Measurements from ENCODE around the gene BCAR1. TPM values are rescaled to one million over a fixed set of nuclear protein-coding genes. Genes with fewer than 3 reads are reported as not detected.
A peak's percentile ranks its signal among the peaks of the same experiment; 100 is the strongest.

The BCAR1 gene
- total RNA-seq, 1 donor = 75.3 TPM

DNA sequence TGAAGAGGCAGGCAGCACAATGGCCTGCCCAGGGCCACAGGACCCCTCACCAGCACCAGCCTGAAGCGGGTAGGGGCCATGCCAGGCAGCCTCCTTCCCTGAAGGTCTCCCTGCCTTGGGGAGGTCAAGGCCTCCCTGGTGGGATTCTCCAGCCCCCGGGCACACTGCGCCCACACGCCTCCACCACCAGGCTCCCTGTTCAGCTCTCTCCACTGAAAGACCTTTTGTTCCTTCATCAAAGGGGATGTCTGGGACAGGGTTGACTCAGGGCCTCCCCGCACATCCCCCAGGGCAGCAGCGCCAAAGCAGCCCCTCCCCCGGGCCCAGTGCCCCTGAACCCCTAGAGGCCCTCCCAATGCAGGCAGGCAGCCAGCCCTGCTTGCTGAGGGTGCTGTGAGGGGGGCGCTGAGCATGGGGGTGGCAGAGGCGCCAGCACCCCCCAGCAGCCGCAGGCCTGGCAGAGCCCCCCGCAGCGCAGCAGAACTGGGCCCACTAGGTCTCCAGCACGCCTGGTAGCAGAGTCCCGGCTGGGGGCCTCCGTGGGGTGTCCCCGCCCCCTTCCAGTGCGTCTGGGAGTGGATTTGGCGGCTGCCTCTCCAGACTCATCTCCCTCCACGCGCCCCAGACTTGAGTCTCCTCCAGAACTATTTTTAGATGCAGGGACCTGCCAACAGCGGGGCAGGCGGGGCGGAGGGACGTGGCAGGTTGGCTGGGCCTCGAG is 13.1 kb downstream of the BCAR1 start:
- Histone ChIP-seq H3K36me3 (ENCODE audit: insufficient read depth, low read length) (peaks cover 82% of the 10 kb centered on the region), H3K9me3 (ENCODE audit: low read depth, low read length) (no peaks in the 10 kb centered on the region), H2AFZ (ENCODE audit: low read length) (no peak overlapping the region), H4K20me1 (ENCODE audit: insufficient read depth, low read length) (peaks cover 56% of the 10 kb centered on the region), H3K27me3 (ENCODE audit: insufficient read depth, low read length) (no peaks in the 10 kb centered on the region), H3K4me2 (ENCODE audit: insufficient read depth, low read length) (peak overlapping the region; percentile 40), H3K4me3 (ENCODE audit: insufficient read depth, low read length) (peak overlapping the region; percentile 30), H3K27ac (ENCODE audit: low read depth, low read length) (peak overlapping the region; percentile 98), H3K4me1 (ENCODE audit: insufficient read depth, low read length) (peaks cover 25% of the 10 kb centered on the region), H3K79me2 (ENCODE audit: insufficient read depth, low read length) (peaks cover 100% of the 10 kb centered on the region)
- peak; percentile 99 for DNase-seq (ENCODE audit: insufficient read length, low spot score, missing footprints)
- TF ChIP-seq, protein P1, sequence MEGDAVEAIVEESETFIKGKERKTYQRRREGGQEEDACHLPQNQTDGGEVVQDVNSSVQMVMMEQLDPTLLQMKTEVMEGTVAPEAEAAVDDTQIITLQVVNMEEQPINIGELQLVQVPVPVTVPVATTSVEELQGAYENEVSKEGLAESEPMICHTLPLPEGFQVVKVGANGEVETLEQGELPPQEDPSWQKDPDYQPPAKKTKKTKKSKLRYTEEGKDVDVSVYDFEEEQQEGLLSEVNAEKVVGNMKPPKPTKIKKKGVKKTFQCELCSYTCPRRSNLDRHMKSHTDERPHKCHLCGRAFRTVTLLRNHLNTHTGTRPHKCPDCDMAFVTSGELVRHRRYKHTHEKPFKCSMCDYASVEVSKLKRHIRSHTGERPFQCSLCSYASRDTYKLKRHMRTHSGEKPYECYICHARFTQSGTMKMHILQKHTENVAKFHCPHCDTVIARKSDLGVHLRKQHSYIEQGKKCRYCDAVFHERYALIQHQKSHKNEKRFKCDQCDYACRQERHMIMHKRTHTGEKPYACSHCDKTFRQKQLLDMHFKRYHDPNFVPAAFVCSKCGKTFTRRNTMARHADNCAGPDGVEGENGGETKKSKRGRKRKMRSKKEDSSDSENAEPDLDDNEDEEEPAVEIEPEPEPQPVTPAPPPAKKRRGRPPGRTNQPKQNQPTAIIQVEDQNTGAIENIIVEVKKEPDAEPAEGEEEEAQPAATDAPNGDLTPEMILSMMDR (IDR thresholded peaks at IDR 0.05; ENCODE audit: extremely low read depth, low read depth, low read length) = no peak

GRCh38 chr16:75237398-75238131 is 13.9 kb downstream of the BCAR1 start:
- H4K20me1 ChIP-seq (ENCODE audit: insufficient read depth, low read length) = peaks cover 58% of the 10 kb centered on the region
- H3K27me3 ChIP-seq (ENCODE audit: insufficient read depth, low read length) = no peaks in the 10 kb centered on the region
- DNase-seq (ENCODE audit: insufficient read length, low spot score, missing footprints) = no peak
- peaks cover 100% of the 10 kb centered on the region for H3K79me2 ChIP-seq (ENCODE audit: insufficient read depth, low read length)
- H3K4me3 ChIP-seq (ENCODE audit: insufficient read depth, low read length) = no peak overlapping the region
- H3K9me3 ChIP-seq (ENCODE audit: low read depth, low read length) = no peaks in the 10 kb centered on the region
- TF ChIP-seq, protein P1 (IDR thresholded peaks at IDR 0.05; ENCODE audit: extremely low read depth, low read depth, low read length) = no peak
- no peak overlapping the region for H2AFZ ChIP-seq (ENCODE audit: low read length)
- peak overlapping the region; percentile 98 for H3K27ac ChIP-seq (ENCODE audit: low read depth, low read length)
- no peak overlapping the region for H3K4me2 ChIP-seq (ENCODE audit: insufficient read depth, low read length)
- H3K4me1 ChIP-seq (ENCODE audit: insufficient read depth, low read length) = peaks cover 24% of the 10 kb centered on the region
- H3K36me3 ChIP-seq (ENCODE audit: insufficient read depth, low read length) = peaks cover 83% of the 10 kb centered on the region

GRCh38 chr16:75236736-75237397 is 14.6 kb downstream of the BCAR1 start:
- H3K4me1 ChIP-seq (ENCODE audit: insufficient read depth, low read length) = peaks cover 24% of the 10 kb centered on the region
- no peak overlapping the region for H3K4me2 ChIP-seq (ENCODE audit: insufficient read depth, low read length)
- peaks cover 97% of the 10 kb centered on the region for H3K79me2 ChIP-seq (ENCODE audit: insufficient read depth, low read length)
- H3K36me3 ChIP-seq (ENCODE audit: insufficient read depth, low read length) = peaks cover 80% of the 10 kb centered on the region
- no peak overlapping the region for H3K27ac ChIP-seq (ENCODE audit: low read depth, low read length)
- no peaks in the 10 kb centered on the region for H3K9me3 ChIP-seq (ENCODE audit: low read depth, low read length)
- H4K20me1 ChIP-seq (ENCODE audit: insufficient read depth, low read length) = peaks cover 58% of the 10 kb centered on the region
- TF ChIP-seq, protein P1 (IDR thresholded peaks at IDR 0.05; ENCODE audit: extremely low read depth, low read depth, low read length) = no peak
- no peak for DNase-seq (ENCODE audit: insufficient read length, low spot score, missing footprints)
- no peaks in the 10 kb centered on the region for H3K27me3 ChIP-seq (ENCODE audit: insufficient read depth, low read length)
- no peak overlapping the region for H3K4me3 ChIP-seq (ENCODE audit: insufficient read depth, low read length)
- H2AFZ ChIP-seq (ENCODE audit: low read length) = no peak overlapping the region

DNA sequence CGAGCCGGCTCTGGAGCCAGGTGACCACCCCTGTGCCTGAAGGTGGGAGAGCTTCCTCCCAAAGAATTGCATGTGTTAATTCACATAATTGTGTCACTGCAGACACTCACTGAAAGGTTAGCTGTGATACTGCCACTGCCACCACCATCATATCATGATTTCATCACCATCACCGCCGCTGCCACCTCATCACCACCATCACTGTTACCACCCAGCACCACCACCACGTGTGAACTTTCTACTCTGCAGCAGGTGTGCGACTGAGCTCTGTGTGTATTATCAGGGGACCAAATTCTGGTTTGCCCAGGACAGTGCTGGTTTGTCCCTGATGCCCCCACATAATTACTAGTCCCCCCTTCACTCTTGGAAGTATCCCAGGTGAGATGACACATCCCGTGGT is 15.2 kb downstream of the BCAR1 start:
- Histone ChIP-seq H2AFZ (ENCODE audit: low read length) (no peak overlapping the region), H3K4me2 (ENCODE audit: insufficient read depth, low read length) (no peak overlapping the region), H3K9me3 (ENCODE audit: low read depth, low read length) (no peaks in the 10 kb centered on the region), H3K36me3 (ENCODE audit: insufficient read depth, low read length) (peaks cover 80% of the 10 kb centered on the region), H4K20me1 (ENCODE audit: insufficient read depth, low read length) (peaks cover 58% of the 10 kb centered on the region), H3K4me1 (ENCODE audit: insufficient read depth, low read length) (peaks cover 24% of the 10 kb centered on the region), H3K27me3 (ENCODE audit: insufficient read depth, low read length) (no peaks in the 10 kb centered on the region), H3K27ac (ENCODE audit: low read depth, low read length) (peak overlapping the region; percentile 23), H3K4me3 (ENCODE audit: insufficient read depth, low read length) (no peak overlapping the region), H3K79me2 (ENCODE audit: insufficient read depth, low read length) (peaks cover 94% of the 10 kb centered on the region)
- peak; percentile 63 for DNase-seq (ENCODE audit: insufficient read length, low spot score, missing footprints)
- TF ChIP-seq, protein P1 (IDR thresholded peaks at IDR 0.05; ENCODE audit: extremely low read depth, low read depth, low read length) = no peak
